Neutrophil (primary cell): ENCODE measurements around the gene TENT4A.

Experiments used
- H3K27ac ChIP-seq: fragments of 200-600 bp; sonication (generic); 2 replicates; pipeline ENCODE4 v1.5.1; 2016; ENCODE audit warnings: mild to moderate bottlenecking, moderate library complexity
- H3K27me3 ChIP-seq: fragments of 200-600 bp; sonication (generic); 2 replicates; pipeline ENCODE4 v1.6.0; 2016; ENCODE audit warnings: mild to moderate bottlenecking
- H3K36me3 ChIP-seq: fragments of 200-600 bp; sonication (generic); 2 replicates; pipeline ENCODE4 v1.5.1; 2017
- H3K4me1 ChIP-seq, 2 experiments: fragments of 200-600 bp in 1 of 2; sonication (generic) in 1 of 2; 1 replicate in 1 of 2; 2 replicates in 1 of 2; pipeline versions ENCODE4 v1.5.1 to v1.6.1; 2013 to 2016; ENCODE audit warnings: low read depth in 1 of 2, low read length in 1 of 2, mild to moderate bottlenecking in 1 of 2, moderate library complexity in 1 of 2; ENCODE audit not compliant: control insufficient read depth in 1 of 2, insufficient read depth in 1 of 2
- H3K4me3 ChIP-seq, 2 experiments: fragments of 200-600 bp in 1 of 2; sonication (generic) in 1 of 2; 1 replicate in 1 of 2; 2 replicates in 1 of 2; pipeline ENCODE4 v1.5.1; 2013 to 2016; ENCODE audit warnings: low read depth in 1 of 2, low read length in 1 of 2, mild to moderate bottlenecking in 1 of 2, moderate library complexity in 1 of 2
- H3K9me3 ChIP-seq: fragments of 200-600 bp; sonication (generic); 2 replicates; pipeline ENCODE4 v1.5.1; 2016
- TF ChIP-seq, protein P1 (sequence below): fragments of 200-600 bp; sonication (generic); IDR thresholded peaks from 2 replicates; pipeline ENCODE4 v1.5.1; 2016; ENCODE audit warnings: antibody characterized with exemption

The TENT4A gene

GRCh38 chr5:6749026-6749716 lies 35.9 kb downstream of the TENT4A start:
- H3K27me3 ChIP-seq, result no peaks in the 10 kb centered on the region
- peaks cover 86% of the 10 kb centered on the region for H3K36me3 ChIP-seq
- H3K9me3 ChIP-seq, result no peaks in the 10 kb centered on the region
- H3K4me1 ChIP-seq, result no peaks in the 10 kb centered on the region
- no peak overlapping the region for H3K27ac ChIP-seq
- no peak overlapping the region for H3K4me3 ChIP-seq
- TF ChIP-seq, protein P1, sequence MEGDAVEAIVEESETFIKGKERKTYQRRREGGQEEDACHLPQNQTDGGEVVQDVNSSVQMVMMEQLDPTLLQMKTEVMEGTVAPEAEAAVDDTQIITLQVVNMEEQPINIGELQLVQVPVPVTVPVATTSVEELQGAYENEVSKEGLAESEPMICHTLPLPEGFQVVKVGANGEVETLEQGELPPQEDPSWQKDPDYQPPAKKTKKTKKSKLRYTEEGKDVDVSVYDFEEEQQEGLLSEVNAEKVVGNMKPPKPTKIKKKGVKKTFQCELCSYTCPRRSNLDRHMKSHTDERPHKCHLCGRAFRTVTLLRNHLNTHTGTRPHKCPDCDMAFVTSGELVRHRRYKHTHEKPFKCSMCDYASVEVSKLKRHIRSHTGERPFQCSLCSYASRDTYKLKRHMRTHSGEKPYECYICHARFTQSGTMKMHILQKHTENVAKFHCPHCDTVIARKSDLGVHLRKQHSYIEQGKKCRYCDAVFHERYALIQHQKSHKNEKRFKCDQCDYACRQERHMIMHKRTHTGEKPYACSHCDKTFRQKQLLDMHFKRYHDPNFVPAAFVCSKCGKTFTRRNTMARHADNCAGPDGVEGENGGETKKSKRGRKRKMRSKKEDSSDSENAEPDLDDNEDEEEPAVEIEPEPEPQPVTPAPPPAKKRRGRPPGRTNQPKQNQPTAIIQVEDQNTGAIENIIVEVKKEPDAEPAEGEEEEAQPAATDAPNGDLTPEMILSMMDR, result no peak

DNA sequence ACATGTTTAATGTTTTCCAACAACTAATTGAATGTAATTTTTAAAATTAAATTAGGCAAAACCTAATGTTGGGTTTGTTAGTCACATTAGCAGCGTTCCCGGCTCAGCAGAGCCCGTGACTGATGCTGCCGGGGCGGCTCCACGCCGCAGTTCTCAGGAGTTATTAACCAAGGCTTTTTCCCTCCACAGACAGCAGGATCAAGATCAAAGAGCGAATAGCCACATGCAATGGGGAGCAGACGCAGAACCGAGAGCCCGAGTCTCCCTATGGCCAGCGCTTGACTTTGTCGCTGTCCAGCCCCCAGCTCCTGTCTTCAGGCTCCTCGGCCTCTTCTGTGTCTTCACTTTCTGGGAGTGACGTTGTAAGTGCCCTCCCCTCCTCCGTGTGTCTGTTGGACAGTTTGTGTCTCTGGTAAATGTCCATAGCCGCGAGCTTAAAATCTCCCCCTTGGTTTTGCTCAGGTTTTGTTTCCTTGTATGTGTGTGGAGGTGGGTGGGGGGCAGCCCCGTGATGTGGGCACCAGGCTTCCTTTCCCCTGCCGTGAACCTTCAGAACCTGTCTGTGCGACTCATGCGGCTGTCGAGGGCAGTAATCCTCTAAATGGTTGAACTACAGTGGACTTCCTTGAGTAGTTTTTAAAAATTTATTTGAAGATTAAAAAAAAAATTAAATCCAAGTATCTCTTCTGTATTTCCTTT lies 37.1 kb downstream of the TENT4A start:
- no peaks in the 10 kb centered on the region for H3K27me3 ChIP-seq
- peaks cover 91% of the 10 kb centered on the region for H3K36me3 ChIP-seq
- H3K4me3 ChIP-seq, result no peak overlapping the region
- no peaks in the 10 kb centered on the region for H3K9me3 ChIP-seq
- H3K4me1 ChIP-seq, result no peaks in the 10 kb centered on the region
- H3K27ac ChIP-seq, result no peak overlapping the region
- TF ChIP-seq, protein P1, result no peak

DNA sequence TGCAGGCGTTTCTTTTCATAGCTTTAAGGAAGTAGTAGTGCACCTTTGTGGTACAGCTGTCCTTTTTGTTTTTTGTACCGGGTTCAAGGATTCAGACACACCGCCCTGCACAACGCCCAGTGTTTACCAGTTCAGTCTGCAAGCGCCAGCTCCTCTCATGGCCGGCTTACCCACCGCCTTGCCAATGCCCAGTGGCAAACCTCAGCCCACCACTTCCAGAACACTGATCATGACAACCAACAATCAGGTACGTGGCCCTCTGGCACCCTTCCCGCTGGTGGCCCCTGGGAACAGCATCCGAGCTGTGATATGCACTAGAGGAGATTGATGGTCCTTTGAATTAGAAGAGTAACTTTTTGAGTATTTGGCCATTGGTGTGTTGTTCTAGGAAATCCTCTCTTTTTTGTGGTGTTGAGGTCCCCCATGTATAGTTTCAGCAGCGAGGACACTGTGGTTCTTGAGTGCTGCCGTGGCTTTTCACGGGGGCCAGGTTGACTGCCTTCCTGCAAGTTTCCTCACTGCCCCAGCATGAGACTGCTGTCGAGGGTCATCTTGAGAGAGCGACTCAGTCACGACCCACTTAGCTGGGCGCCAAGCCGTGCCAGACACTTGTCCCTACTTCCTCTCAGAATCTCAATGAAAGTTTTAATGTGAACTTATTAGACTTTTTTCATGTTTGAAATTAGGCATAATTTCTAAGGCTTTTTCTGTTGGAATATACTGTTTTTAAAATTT lies 37.9 kb downstream of the TENT4A start:
- Histone ChIP-seq H3K9me3 (no peaks in the 10 kb centered on the region), H3K27ac (no peak overlapping the region), H3K36me3 (peaks cover 94% of the 10 kb centered on the region), H3K4me3 (no peak overlapping the region), H3K4me1 (no peaks in the 10 kb centered on the region), H3K27me3 (no peaks in the 10 kb centered on the region)
- TF ChIP-seq, protein P1, result no peak

GRCh38 chr5:6752236-6752635 lies 39.0 kb downstream of the TENT4A start:
- Histone ChIP-seq H3K9me3 (no peaks in the 10 kb centered on the region), H3K36me3 (peaks cover 91% of the 10 kb centered on the region), H3K27ac (no peak overlapping the region), H3K4me3 (no peak overlapping the region), H3K4me1 (no peaks in the 10 kb centered on the region), H3K27me3 (no peaks in the 10 kb centered on the region)
- TF ChIP-seq, protein P1, result no peak

GRCh38 chr5:6752782-6753181 lies 39.5 kb downstream of the TENT4A start:
- H3K27ac ChIP-seq, result no peak overlapping the region
- H3K9me3 ChIP-seq, result no peaks in the 10 kb centered on the region
- no peaks in the 10 kb centered on the region for H3K27me3 ChIP-seq
- peaks cover 94% of the 10 kb centered on the region for H3K36me3 ChIP-seq
- TF ChIP-seq, protein P1, result no peak
- H3K4me1 ChIP-seq, result no peaks in the 10 kb centered on the region
- H3K4me3 ChIP-seq, result no peak overlapping the region
